Colon (tissue), 2 donors: ENCODE measurements around the gene KCNMB1.

Experiments
- FAIRE-seq: peaks from 2 replicates; lab custom pipeline; 2012; peaks lifted over from hg19 to GRCh38; lab: Jason Lieb, UNC
- donor health status: control.
- donor health status: control.

Gene KCNMB1

DNA sequence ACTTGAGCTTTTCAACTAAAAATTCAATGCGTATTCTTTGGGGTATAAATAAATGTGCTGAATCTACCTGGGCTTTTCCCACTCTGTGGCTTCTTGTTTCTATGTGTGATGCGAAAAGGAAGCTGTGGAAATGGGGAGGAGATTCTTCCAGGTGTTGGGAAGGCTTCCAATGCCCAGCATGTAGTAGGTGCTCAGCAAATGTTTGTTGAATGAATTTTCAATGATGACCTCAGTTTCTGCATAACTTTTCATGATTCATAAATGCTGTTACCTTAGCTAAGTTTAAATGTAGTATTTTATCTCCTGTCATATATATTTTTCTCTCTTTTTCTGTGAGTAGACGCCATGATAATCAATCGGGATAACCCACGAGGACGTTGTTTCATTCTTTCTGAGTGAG is 25.6 kb upstream of the KCNMB1 start:
- no peak for FAIRE-seq

- FAIRE-seq, result no peak
Measured at GRCh38 chr5:170413897-170414296, 24.7 kb upstream of the KCNMB1 start.

GRCh38 chr5:170411100-170411499 is 21.9 kb upstream of the KCNMB1 start:
- no peak for FAIRE-seq

DNA sequence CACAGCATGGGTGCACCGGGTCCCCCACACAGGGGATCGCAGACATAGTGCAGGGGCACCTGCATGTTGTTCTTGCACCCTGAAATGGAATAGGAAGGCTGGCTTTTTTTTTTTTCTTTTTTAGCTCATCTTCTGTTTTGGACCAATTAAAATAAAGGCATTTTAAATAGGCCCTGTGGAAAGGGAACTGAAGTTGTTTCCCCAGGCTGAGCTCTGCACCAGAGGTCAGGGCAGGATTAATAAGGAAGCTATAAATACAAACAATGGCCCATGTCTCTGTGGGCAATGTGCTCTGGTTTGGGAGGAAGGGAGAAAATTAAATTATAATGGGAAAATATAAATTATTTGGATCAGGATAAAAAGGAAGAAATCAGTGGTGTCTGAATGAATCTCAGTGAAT is 21.2 kb upstream of the KCNMB1 start:
- FAIRE-seq, result no peak

- FAIRE-seq, result no peak
Measured at GRCh38 chr5:170408877-170409660, 19.9 kb upstream of the KCNMB1 start.

GRCh38 chr5:170408226-170408625 is 19.1 kb upstream of the KCNMB1 start:
- no peak for FAIRE-seq

- no peak for FAIRE-seq
Measured at GRCh38 chr5:170407062-170407461, 17.9 kb upstream of the KCNMB1 start.

DNA sequence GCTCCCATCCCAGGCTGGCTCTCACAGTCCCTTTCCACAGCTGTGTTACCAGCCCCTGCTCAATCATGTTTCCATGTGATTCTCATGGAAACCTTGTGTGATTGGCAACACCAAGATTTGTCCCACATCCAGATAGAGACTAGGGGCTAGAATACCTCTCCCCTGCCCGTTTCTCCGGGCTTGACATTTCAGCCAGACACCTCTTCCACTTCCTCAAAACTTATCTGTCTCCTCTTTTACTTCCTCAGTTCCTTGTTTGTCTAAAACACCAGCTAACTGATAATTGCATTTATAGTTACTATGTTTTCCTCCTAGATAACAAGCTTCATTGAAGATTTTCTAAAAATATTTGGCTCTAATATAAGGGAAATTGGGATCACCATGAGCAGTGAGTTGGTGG is 16.6 kb upstream of the KCNMB1 start:
- no peak for FAIRE-seq

DNA sequence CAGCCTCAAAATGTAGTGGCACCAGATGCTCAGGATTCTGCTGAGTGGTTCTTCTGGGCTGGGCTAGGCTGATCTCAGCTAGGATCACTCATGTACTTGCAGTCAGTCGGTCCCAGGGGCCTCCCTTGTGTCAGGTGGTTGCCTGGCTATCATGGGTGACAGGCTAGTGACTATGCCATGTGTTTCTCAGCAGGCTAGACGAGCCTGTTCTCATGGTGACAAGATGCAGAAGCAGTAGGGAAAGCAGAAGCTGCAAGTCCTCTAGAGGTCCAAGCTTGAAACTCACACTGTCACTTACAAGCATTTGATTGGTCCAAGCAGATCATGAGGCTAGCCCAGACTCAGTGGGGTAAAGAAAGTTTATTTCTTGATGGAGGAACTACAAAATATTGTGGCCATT is 15.2 kb upstream of the KCNMB1 start:
- no peak for FAIRE-seq

DNA sequence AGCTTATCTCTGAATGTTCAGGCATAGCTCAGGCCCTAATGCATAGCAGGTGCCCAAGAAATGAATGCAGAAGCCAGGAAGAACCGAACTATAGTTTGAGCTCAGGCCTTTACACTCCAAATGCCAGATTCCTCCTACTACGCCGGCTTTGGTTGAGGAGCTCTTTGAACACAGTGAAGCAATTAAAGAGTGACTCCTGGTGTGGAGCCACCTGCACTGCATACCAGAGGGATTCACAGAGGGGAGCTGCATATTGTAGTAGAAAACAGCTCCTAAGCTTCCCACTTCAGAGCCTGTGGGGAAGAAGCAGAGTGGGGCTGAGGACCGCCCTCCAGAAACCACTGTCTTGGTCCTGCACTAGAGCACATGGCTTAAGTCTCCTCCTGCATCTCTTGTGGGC is 14.5 kb upstream of the KCNMB1 start:
- FAIRE-seq, result no peak

- no peak for FAIRE-seq
Measured at GRCh38 chr5:170402508-170402907, 13.3 kb upstream of the KCNMB1 start.

- FAIRE-seq, result no peak
Measured at GRCh38 chr5:170397059-170397458, 7.9 kb upstream of the KCNMB1 start.

DNA sequence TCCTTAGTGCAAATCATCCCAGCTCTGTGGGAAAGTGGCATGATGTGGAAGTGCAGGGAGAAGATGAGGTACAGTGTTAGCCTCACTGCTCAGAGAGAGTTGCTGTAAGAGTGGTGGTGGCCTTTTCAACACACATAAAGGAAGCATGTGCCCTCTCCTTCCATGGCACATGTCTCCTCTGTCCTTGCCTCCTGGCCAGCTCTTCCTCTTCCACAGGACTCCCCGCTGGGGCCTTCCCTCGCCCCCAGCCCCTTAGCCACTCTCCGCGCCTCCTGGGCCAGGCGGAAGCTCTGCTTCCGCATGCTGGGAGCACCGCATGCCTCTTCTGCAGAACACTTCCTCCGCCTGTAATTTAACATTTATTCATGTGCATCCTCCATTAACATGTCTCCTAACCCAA is 4.8 kb upstream of the KCNMB1 start:
- FAIRE-seq, result no peak

GRCh38 chr5:170393235-170393634 is 4.1 kb upstream of the KCNMB1 start:
- FAIRE-seq, result no peak

DNA sequence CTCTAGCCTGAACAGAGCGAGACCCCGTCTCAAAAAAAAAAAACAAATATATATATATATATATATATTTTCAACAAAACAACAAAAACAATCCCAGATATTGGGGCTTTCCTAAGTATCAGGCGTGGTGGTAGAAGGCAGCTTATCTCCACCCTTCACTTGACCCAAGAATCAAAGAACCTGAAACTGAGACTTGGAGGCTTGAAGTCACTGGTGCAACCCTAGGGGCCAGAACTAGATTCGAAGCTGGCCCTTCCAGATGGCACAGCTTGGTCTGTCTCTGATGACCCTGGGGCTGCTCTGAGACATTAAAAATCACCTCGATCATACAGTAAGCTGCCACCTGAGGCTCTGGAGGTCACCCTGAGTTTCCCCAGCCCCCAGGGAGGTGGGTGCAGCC is 1.3 kb upstream of the KCNMB1 start:
- no peak for FAIRE-seq

DNA sequence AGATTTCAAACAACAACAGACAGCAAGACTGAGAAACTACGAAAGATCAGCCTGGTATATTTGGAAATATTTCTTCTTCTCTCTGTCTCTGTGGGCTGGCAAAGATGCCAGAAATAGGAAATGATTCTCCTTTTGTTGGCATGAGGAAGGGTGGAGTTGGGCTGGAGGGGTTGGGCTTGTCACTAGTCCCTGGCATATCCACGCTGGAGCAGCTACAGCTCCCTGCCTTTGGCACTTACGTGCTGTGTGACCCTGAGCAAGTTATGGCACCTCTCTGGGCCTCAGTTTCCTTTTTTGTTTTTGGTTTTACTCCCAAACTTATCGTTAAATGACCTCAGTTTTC is 354 bp upstream of the KCNMB1 start:
- no peak for FAIRE-seq

DNA sequence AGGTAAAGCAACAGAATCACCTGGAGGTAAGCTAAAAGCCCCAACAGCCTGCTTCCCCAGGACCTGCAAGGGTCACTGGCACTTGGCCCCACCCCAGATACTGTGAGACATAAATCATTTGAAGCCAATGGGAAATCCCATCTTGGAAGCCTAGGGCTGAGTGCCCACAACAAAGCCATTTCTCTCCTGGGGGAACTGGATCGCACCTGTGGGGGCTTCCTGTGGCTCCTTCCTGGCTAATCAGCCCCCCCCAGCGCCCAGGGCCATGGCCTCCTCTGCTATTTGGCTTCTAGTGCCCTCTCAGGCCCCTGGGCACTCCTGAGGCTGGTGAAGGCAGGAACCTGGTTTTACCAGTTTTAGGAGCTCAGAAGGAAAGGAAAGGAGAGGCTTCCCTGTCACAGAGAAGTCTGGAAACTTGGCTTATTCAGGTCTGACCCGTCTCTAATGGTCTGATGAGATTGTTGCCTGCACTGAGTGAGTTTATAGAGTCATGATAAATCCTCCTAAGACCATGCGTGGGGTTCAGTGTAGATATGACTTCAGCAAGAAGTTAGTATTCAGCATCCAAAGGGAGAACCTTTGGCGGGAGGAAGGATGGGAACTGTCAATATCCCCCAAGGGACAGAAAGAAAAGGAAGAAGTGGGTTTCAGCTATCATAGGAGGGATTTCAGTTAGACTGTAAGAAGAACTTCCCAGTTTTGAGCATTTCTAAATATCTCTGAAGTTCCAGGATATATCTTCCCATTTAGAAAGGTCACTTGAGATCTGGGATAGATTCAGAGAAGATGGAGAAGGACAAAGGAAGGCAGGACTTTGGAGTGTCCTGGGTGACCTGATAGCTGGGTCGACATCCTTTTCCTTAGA is 1.2 kb downstream of the KCNMB1 start:
- FAIRE-seq, result no peak

DNA sequence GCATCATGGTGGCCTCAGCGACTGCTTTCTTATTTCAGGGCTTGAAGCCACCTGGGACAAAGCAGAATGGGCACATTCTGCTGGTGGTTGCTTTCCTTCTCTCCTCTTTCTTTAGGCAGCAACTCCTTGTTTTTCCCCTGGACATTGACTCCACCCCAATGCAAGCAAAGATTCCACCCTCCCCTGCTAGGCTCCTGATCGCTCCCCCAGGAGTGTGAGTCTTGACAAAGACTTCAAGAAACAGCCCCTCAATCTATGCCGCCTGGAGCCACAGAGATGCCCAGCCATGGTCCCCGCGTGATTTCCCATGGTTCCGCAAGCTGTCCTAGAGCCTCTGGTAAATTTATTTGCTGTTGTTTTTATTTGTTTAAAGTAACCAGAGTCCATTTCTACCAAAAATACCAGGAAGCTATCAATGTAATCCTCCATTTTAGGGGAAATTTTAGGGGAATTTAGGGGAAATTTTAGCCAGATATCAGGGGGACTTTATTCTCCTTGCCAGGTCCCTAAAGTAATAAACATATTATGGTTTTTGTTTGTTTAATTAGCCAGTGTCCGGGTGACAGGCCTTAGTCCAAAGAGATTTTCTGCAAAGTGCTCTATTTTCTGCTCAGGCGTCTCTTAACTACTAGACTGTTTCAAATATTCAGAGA is 2.3 kb downstream of the KCNMB1 start:
- no peak for FAIRE-seq

DNA sequence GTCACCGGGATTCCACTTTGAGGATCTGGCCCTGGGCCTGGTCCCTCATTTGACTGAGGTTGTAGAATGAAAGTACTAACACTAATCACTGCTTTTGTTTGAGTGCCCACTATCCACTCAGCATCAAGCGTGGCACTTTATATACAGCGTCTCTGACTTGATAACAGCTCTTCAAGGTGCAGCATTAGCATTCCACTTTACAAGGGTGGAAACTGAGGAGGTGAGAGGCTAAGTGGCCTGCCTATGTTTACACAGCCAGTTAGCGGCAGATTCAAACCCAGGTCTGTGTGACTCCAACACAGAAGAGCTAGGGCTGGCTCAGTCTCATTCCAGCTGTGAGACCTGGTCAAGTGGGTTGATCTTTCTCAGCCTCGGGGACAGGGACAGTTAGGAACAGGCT is 5.9 kb downstream of the KCNMB1 start:
- FAIRE-seq, result no peak

- FAIRE-seq, result no peak
Measured at GRCh38 chr5:170382790-170383189, 6.4 kb downstream of the KCNMB1 start.

DNA sequence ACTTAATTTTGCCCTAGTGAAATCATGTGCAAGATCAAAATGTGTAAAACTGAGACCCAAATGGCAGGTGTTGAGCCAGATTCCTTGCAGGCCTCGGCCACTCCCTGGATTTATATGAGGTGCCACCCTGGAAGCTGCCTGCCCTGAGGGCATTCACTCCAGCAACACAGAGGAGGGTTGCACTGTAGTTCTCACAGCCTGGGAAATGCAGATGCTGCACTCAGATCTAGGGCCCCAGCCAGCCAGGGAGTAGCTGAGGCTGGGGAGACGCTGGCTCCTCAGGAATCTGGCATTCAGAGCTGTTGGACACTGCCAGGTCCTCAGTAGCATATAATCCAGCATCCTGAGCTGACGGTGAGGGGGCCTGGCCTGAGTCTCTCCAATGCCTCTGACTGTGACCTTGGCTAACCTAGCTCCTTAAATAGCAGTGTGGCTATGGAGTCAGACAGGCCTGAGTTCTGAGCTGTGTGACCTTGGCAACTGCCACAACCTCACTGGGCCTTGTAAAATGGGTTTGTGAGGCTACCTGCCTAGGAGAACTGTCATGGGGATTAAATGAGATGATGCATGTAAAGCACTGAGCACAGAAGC is 8.7 kb downstream of the KCNMB1 start:
- FAIRE-seq, result no peak

- FAIRE-seq, result no peak
Measured at GRCh38 chr5:170378740-170379139, 10.4 kb downstream of the KCNMB1 start.

- FAIRE-seq, result no peak
Measured at GRCh38 chr5:170377027-170377426, 12.1 kb downstream of the KCNMB1 start.
